NOMO-1 treated with dmso at 0.1 percent for 144 hours (cell line): ENCODE results near the gene ICA1.

Experiments used
- DNase-seq: peaks from one replicate; lab custom pipeline; 2025; ENCODE audit not compliant: unreplicated experiment; lab: John Stamatoyannopoulos, UW

Gene ICA1

DNA sequence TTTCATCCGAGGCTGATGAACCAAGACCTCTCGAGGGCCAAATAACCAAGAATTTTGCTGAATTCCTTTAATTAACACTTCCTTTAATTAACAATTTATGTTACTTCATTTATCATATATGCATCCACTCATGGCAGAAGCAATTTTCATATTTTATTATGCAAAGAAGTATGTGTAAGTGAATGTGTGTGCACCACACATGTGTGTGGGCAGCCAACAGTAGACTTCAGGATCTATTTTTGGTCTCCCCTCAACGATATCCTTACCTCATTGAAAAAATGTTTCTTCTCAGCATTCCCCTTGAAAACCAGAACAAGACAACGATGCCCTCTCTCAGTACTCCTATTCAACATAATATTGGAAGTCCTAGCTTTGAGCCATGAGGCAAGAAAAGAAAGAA, 96.8 kb downstream of the ICA1 start:
- DNase-seq = no peak

DNA sequence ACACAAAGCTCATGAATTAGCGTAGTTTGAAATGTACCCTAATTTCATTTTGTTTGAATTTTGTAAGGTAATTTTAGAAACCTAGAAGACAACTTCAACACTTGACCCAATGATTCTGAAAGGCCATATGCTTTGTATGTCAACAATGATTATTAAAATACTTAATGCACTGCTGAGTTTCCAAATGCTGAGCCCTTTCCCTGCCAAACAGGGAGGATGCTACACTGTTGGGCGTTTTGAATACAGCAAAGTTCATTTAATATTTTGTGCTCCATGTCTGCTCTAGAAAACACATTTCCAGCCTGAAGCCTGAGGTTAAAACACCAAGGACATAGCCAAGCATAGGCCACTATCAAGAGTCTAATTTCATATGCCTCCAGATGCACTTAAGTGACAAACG, 99.8 kb downstream of the ICA1 start:
- no peak for DNase-seq

DNA sequence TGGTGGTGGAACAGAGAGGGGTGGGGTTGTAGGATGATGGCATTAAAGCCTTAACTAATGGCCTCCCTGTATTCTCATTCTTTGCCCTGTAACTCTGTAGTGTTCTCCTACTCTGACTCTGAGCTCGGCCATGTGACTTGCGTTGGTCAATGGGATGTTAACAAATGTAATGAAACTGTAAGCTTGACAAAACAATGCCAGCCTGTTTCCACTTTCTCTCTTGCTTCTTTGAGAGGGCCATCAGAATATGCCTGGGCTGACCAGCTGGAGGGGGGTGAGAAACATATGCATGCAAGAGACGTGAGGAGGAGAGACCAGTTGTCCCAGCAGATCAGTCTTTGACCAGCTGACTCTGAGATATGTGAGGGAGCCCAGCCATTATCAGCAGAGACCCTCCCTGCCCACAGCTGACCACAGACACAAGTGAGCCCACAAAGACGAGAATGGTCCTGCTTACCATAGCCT, 100.6 kb downstream of the ICA1 start:
- DNase-seq = no peak

DNA sequence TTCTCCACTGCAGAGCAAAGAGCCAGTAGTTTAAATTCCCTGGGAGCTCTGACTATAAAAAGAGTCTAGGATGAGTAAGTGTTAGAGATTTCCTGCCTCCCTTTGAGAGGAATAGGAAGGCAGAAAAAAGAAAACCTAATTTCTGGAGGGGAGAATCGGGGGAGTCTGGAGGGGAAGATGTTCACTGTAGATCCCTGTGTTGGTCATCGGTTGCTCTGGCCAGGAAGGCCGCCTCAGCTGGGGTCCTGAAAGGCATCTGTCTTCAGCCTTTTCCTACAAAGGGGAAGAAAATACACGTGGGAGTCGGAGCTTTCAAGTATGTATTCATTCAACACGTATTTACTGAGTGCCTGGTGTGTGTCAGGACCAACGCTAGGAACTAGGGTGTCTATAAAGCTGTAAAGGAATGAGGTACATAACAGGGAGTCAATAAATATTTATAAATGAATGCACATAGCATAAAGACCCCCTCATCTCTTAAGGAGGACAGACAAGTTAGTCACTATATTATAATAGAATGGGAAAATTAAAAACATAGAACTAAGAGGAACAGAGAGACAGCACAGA, 101.1 kb downstream of the ICA1 start:
- DNase-seq = no peak

DNA sequence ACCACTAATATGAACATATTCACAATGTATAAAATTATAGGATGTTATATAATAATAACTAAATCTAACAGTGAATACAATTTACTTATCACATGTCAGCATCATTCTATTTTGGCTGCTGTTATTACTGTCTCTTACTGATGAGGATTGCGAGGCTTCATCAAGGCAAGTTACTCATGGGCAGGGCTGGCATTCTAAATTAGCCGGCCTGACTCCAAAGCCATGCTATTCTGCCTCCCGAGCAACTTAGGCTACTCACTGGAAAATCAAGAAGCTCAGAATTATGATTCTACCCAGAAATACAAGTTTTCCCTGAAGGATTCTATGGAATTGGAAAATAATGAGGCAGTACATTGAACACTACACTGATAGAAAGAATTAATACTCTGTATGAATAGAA, 101.7 kb downstream of the ICA1 start:
- no peak for DNase-seq

DNA sequence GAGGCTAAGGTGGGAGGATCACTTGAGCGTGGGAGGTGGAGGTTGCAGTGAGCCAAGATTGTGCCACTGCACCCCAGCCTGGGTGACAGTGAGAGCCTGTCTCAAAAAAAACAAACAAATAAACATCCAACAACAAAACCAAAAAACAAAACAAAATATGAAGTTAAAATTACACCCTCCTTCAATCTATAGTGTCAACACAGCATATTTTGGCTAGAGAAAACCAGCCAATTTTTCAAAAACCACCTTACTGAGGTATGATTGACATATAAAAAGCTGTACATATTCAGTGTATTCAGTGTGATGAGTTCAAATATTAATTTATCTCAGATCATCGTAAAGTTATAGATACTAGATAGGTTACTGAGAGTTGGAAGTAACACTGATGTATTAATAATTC, 102.4 kb downstream of the ICA1 start:
- no peak for DNase-seq

DNA sequence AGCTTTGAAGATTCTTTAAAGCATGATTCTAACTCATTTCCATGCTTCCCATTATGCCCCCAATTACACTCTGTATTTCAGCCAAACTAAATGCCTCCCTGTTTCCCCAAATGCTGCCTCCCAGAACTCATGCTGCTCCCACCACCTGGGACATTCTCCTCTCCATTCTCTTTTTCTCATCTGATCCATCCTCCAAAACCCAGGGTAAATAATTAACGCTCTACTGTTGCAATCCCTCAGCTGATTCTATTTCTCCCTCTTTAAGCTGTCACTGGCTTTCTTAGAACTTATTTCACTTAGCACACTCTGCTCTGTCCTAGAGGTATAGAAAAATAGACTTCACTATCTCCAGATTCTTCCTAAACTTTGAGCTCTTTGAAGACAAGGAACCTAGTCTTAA, 104.7 kb downstream of the ICA1 start:
- DNase-seq = no peak

DNA sequence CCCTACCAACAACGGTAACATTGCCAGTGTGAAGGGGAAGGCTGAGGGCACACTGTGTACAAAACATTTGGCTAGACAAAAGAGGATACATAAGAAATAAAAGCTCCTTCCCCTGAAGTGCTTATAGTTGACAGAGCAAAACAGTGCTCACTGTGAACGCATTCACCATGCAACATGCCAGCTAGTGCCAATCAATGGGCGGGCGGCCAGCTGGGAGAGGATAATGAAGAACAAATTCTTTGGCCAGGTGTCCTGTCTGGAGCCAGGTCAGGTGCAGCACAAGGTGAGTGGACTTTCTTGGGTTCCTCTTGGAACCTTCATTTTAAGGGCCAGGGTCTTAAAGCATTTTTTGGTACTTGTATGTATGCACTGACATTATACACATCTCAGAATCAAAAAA, 106.1 kb downstream of the ICA1 start:
- no peak for DNase-seq

DNA sequence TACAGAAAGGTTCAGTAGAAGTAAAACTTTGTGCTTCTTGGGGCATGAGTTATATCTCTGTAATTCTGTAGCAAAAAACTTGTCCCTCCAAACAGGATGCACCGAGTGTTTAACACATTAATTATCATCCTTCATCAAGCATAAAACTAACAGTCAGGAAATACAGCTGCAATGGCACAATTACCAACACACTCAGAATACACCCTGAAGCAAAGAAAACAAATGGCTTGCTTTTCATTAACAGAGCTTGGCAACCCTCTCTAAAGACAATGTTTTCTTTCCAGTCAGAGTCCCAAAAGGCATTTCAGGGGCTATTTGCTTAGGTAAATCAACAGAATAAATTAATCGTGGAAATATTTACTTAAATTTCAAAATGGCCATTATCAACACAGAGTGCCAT, 107.7 kb downstream of the ICA1 start:
- no peak for DNase-seq

DNA sequence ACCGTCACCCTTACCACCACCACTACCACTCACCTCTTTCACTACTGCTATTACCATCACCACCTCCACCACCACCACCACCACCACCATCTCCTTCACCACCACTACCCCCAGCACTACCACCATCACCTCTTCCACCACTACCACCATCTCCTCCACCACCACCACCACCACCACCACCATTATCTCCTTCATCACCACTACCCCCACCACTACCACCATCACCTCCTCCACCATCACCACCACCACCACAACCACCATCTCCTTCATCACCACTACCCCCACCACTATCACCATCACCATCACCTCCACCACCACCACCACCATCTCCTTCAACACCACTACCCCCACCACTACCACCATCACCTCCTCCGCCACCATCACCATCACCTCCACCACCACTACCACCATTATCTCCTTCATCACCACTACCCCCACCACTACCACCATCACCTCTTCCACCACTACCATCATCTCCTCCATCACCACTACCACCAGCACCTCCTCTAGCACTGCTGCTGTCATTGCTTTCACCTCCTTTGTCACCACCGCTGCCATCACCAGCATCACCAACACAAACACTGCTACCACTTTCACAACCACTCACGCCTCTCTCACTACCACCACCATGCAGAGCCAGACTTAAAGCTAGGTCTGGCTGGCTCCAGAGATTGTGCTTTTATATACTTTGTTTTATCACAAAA, 109.3 kb downstream of the ICA1 start:
- DNase-seq = no peak

DNA sequence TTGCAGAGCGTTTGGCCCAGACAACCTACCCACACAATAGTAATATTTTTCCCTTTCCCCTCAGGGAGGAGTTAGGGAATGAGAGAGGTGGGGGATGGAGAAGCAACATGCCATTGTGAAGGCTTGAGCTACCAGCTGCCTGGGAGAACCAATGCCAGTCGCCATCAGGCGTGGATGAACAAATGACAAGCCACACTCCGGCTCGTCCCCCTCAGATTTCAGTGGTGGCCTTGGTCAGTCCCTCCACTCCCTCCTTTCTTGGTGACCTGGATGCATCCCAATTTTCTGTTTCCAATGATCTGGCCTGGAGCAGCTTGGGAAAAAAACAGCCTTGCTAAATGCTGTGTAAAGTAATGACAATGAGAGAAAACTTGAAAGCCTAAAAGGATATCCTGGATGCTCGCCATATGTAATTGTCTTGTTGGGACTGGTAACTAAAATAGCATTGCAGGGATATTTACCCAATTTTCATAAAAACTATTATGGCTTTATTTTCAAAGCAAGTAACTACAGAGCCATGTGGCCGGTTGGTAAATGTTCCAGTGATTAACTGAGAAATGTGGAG, 110.7 kb downstream of the ICA1 start:
- DNase-seq = no peak

DNA sequence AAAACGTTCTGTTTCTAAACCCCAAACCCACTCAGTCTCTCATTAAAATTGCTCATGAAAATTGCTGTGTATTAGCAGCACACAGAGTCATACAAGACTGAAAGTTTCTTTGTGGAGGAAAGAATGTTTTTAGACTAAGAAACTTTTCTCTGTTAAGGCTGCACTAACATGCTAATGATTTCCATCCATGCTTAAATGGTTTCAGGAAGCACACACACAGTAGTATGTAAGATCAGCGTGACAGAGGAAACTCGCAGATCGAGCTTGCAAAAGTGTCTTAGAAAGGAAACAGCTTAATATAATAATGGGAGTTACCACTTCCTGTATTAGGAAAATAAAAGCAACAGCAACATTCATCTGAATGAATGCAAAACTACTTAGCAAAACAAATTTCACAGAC, 112.7 kb downstream of the ICA1 start:
- no peak for DNase-seq

DNA sequence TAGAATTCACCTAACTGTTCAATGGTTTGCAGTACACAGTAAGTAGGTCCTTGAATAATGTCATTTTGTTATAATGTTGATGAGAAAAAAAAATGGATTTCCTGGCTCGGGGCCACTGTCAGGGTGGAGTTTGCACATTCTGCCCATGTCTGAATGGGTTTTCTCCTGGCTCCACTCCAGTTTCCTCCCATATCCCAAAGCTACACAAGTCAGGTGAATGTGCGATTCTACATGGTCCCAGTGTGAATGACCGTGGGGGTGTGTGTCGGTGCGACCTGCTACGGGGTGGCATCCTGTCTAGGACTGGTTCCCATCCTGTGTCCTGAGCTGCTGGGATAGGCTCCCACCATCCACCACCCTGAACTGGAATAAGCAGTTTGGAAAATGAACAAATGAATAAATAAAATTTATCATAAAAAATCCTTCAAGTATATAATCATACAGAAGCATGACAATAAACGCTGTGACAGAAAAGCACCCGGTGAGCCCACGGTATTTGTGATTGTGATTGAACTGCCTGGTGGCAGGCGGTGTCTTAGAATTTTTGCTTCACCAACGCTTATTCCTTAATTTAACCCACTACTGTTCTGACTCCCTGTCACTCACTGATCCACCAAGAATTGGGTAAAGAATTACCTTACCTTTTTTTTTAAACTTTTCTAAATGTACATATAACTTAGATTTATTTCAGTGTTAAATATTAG, 114.1 kb downstream of the ICA1 start:
- DNase-seq = no peak

DNA sequence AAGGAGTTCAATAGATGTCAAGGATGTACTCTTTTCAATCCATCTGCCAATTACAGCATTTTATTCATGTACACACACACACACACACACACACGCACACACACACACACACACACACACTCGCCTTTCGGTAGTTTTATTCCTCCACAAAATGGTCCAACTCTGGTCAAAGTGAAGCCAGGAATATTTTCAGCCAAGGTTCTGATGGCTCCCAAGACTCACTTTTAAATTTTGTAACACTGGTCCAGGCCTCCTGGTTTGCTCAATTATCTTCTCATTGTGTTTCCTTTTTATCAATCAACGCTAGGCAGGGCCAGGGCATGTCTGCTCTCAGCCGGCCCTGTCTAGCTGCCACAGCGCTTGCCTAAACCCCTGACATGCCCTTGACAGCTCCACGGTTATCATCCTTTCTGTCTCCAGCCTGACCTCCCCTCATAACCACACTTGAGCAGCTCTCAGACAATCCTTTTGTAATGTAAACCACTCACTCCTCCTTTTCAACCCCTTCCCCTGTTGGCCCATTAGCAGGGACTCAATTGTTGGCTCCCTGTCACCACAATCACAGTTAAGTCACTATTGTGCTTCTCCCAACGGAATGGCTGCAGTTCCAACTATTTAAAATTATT, 115.1 kb downstream of the ICA1 start:
- no peak for DNase-seq

DNA sequence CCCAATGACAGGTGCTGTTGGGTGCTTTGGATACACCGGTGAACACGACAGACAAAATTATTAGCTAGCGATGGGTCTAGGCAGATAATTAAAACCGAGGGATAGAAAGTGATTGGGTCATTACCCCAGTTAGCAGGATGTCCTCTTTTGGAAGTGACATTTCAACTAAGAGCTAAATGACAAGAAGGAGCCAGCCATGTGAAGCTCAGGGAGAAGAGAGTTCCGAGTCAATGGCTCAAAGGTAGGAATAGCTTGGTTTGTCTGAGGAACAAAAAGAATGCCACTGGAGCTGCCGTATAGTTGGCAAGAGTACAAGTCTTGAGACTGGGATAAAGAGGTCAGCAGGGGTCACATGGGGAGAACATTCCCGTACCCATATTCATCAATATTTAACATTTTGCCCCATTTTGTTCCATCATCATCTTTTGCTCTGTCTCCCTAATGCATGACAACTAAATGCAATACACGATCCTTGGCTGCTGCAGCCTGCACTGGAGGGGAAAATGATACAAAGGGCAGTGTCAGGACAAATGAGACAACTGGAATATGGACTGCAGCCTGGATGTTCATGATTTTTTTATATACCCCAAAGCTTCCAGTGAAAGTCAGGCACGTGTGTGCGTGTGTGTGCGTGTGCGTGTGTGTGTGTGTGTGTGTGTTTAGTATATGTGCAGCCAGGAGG, 115.7 kb downstream of the ICA1 start:
- no peak for DNase-seq

DNA sequence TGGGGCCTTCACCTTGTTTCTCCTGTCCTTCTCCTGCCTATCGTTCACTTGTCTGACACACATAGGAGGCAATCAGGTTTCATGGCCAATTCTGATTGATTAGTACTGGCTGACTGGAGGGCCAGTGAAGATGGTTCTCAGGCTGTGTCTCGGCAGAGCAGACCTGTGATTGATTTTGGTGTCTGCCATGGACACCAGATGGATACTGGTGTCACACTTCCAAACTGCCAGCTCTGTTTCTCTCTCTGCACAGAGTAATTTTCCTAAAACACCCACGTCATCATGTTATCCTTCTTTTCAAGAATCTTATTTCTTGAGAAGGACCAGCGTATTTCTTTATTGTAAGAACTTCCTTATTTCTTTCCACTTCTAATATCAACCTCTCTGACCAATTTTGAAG, 117.1 kb downstream of the ICA1 start:
- no peak for DNase-seq

DNA sequence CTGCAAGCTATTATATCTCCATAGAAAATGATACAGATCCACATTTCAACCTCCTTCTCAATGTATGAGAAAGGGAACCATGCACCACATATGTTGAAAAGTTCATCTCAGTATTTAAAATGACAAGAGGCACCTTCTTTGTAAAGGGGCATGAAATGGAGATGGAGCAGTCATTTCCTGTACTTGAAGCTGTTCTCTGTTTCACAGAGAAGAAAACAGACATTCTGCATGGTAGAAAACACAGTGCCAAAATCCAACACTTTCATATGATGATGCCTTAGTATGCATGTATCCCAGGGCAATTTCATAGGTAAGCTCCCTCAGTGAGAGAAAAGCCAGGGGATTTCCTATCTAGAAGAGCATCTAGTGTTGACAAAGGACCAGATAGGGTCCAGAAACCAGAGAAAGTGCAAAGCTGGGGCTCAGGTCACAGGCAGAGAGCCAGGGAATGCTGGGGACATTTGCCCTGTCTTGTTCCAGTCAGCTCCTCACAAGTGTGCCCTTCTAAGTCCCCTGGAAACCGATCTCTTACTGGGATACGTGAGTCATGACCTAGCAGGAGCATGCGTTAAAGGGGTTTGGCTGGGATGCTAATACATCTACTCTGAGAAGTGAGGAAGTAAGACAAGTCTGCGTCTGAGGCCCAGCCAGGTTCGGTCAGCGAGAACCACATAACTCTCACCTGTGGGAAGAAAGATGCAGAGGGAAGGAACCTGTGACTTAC, 118.7 kb downstream of the ICA1 start:
- DNase-seq = no peak

DNA sequence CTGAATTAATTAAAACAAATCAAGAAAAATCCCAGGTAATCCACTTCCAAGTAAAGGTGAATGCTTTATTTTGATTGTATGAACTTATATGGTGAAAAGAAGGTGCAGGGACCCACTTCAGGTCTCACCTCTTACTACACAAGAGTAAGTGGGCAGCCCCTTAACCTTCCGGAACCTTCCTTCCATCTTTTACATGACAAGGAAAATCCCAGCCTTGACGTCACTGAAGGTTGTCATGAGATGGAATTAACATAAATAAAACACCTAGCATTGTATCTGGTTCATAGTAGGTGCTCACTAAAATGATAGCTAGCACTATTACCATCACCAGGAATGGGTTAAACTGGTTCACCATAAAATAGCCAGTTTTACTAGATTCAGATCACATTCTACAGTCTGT, 119.5 kb downstream of the ICA1 start:
- DNase-seq = no peak

DNA sequence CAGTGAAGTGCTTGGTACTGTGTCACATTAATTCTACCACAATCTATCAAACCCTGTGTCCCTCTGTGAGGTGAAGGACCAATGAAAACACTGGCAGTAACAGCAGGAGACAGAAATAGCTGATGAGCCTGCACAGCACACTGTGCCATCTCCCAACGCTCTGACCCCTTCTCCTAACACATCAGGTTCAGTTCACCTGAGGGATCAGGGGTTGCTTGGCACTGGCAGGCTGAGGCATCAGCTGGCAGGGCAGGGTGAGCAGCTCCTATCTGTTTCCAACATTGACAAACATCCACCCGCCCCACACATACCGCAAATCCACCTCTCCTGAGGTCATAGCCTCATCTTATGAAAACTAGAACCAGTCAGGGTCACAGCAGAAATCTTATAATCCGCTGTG, 120.9 kb downstream of the ICA1 start:
- DNase-seq = no peak

DNA sequence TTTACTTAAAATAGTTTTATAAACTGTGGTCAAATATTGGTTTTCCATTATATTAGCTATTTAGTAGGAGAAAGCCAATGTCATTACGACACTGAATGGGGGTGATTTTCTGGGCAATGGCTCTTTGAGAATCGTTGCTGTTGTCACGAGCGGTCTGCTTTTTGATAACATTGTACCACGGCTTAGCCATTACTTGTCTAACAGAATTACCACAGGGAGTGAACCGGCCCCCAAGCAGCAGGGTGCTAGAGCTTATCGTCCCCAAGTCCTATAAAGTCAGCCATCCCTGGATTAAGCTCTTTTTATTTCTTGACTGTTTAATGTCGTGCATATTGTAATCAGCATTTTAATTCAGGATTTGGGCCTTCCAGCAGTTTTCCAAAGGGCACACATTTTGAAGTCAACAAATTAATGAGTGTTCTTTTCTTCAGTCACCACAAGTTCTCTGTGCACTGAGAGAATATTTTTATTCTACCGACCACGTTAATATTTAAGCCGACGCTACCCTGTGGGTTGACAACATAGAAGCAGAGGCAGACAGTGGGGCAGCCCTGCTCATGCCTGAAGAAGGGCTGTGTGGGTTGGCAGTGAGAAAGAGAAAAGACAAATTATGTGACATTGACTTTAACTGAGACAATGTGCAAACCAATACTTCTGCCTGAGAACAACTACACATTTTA, 125.8 kb downstream of the ICA1 start:
- no peak for DNase-seq
